ENCODE data around the gene PRKN. TPM values are rescaled to one million over a fixed set of nuclear protein-coding genes. Genes with fewer than 3 reads are reported as not detected.

PRKN gene
- total RNA-seq, 3 donors from 2014 or later: 5.2 to 10.2 (median 8.1) TPM

DNA sequence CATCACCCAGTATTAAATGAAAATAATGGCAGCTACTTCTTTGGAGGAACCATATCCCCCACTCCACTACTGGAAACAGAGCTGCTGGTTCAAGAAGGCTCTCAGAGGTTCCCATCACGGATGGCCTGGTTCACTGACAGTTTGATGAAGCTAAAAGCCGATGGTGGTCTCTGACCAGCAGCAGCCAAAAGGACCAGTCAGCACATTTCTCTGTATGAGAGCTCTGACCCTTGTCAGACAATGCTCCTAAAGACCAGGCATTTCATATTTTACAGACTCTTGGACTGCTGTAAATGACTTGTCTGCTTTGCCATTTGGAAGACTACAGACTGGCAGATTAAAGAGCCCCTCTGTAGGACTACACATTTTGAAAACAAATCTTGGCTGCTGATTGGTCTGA is 16.6 kb downstream of the PRKN start:
- no peak for DNase-seq
- H3K4me1 ChIP-seq (ENCODE audit: low read depth): no peaks in the 10 kb centered on the region

DNA sequence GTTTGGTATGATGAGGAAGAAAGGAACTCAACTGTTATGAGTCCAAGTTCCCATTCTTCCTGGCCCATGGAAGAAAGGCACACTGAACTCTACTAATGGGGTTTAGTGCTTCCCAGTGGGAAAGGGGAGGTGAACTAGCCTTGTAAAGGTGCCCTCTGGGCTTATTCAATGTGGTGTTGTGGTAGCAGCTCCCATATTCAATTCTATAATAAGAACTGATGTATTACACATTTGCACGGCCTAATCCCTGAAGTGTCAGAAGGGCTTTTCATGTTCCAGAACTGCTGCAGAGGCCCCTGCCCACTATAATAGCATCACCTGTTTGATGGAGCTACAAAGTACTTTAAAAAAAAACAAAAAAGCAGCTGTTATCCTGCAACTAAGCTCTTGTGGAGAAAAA is 17.1 kb downstream of the PRKN start:
- Histone ChIP-seq H3K4me1 (ENCODE audit: low read depth) (no peaks in the 10 kb centered on the region), H3K36me3 (ENCODE audit: low read depth) (no peaks in the 10 kb centered on the region), H3K4me3 (no peak overlapping the region), H3K9me3 (no peaks in the 10 kb centered on the region)
- TF ChIP-seq, protein P1, sequence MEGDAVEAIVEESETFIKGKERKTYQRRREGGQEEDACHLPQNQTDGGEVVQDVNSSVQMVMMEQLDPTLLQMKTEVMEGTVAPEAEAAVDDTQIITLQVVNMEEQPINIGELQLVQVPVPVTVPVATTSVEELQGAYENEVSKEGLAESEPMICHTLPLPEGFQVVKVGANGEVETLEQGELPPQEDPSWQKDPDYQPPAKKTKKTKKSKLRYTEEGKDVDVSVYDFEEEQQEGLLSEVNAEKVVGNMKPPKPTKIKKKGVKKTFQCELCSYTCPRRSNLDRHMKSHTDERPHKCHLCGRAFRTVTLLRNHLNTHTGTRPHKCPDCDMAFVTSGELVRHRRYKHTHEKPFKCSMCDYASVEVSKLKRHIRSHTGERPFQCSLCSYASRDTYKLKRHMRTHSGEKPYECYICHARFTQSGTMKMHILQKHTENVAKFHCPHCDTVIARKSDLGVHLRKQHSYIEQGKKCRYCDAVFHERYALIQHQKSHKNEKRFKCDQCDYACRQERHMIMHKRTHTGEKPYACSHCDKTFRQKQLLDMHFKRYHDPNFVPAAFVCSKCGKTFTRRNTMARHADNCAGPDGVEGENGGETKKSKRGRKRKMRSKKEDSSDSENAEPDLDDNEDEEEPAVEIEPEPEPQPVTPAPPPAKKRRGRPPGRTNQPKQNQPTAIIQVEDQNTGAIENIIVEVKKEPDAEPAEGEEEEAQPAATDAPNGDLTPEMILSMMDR (IDR thresholded peaks at IDR 0.05): no peak
- no peak for DNase-seq
- intact Hi-C loops (cut with DNase I, micrococcal nuclease): no loop called here
- no peak for ATAC-seq

More for the DNA sequence above, 16.6 kb downstream of the PRKN start:
- no peak for ATAC-seq
- TF ChIP-seq, protein P1 (IDR thresholded peaks at IDR 0.05): no peak
- Histone ChIP-seq H3K4me3 (no peak overlapping the region), H3K9me3 (no peaks in the 10 kb centered on the region), H3K36me3 (ENCODE audit: low read depth) (no peaks in the 10 kb centered on the region)
- intact Hi-C loops (cut with DNase I, micrococcal nuclease): no loop called here

DNA sequence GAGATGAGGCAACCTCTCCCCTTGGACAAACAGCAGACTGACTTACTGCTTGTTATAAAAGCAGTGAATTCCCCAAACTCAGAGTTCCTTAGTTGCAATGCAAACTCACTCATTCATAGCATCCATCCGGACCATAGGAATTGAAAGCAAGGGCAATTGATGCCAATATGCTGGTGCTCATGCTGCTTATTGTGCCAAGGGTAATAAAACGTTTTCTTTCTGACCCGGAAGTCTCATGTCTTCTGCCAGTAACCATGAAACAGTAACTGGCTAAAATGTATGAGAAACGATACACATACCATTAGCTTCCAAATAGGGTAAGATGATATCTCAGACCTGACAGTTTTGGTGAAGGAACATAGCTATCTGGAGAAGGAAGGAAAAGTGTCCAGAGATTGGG is 18.1 kb downstream of the PRKN start:
- DNase-seq: no peak
- Histone ChIP-seq H3K4me3 (no peak overlapping the region), H3K36me3 (ENCODE audit: low read depth) (no peaks in the 10 kb centered on the region), H3K9me3 (no peaks in the 10 kb centered on the region), H3K4me1 (ENCODE audit: low read depth) (no peaks in the 10 kb centered on the region)
- TF ChIP-seq, protein P1 (IDR thresholded peaks at IDR 0.05): no peak
- peak; percentile 69 for ATAC-seq
- intact Hi-C loops (cut with DNase I, micrococcal nuclease): no loop called here

DNA sequence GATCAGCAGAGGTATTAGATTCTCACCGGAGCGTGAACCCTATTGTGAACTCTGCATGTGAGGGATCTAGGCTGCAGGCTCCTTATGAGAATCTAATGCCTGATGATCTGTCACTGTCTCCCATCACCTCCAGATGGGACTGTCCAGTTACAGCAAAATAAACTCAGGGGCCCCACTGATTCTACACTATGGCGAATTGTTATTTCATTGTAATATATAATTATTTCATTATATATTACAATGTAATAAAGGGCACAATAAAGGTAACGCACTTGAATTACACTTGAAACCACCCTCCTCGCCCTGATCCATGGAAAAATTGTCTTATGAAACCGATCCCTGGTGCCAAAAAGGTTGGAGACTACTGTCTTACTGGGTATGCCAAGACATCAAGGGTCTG is 18.6 kb downstream of the PRKN start:
- H3K9me3 ChIP-seq: no peaks in the 10 kb centered on the region
- no peaks in the 10 kb centered on the region for H3K36me3 ChIP-seq (ENCODE audit: low read depth)
- intact Hi-C loops (cut with DNase I, micrococcal nuclease): no loop called here
- DNase-seq: no peak
- H3K4me3 ChIP-seq: no peak overlapping the region
- no peak for ATAC-seq
- H3K4me1 ChIP-seq (ENCODE audit: low read depth): no peaks in the 10 kb centered on the region
- TF ChIP-seq, protein P1 (IDR thresholded peaks at IDR 0.05): no peak

DNA sequence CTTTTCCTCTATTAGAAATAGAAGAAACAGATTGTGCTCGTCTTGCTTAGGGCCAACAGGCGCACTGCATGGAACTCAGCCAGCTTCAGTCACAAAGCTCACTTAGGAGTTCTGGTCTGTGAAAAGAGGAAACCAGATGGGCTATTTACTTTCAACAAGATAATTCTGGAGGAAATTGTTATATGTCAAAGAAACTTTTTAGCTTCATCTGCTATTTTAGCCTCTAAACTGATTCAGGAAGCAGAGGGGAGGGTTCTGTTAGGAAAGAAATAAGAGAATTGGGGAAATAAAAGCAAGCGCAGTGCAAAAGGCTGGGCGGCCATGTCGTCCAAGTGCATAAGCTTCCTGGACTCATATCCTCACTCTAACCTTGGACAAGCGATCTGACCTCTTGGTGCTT is 21.3 kb downstream of the PRKN start:
- intact Hi-C loops (cut with DNase I, micrococcal nuclease): no loop called here
- Histone ChIP-seq H3K4me1 (ENCODE audit: low read depth) (no peaks in the 10 kb centered on the region), H3K9me3 (no peaks in the 10 kb centered on the region), H3K36me3 (ENCODE audit: low read depth) (no peaks in the 10 kb centered on the region), H3K4me3 (no peak overlapping the region)
- TF ChIP-seq, protein P1 (IDR thresholded peaks at IDR 0.05): no peak
- peak; percentile 40 for ATAC-seq
- DNase-seq: peak in 1 of 3 donors; percentile 47

DNA sequence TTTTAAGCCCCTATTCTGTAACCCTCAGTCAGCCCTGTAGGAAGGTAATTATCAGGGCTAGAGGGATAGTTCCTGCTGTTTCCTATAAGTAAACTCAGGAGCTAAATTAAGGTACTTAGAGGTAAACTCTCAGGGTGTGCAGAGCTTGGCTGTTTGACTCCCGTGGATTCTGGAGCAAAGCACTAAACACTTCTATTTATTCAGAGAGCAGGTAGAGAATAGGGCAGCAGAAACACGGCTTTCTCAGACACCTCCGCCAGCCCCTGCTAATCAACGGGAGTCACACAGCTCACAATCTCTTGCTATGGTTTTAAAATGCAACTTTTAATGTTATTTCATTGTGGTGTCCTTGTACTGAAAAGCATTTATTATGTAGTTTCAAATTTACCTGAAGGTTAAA is 21.8 kb downstream of the PRKN start:
- DNase-seq: no peak
- Histone ChIP-seq H3K36me3 (ENCODE audit: low read depth) (no peaks in the 10 kb centered on the region), H3K4me1 (ENCODE audit: low read depth) (no peaks in the 10 kb centered on the region), H3K4me3 (no peak overlapping the region), H3K9me3 (no peaks in the 10 kb centered on the region)
- intact Hi-C loops (cut with DNase I, micrococcal nuclease): no loop called here
- no peak for ATAC-seq
- TF ChIP-seq, protein P1 (IDR thresholded peaks at IDR 0.05): no peak
